Left kidney (tissue), 2 donors: ENCODE data around the gene SLFN12L. TPM values are rescaled to one million over a fixed set of nuclear protein-coding genes. Genes with fewer than 3 reads are reported as not detected.
"Not testable (repeated sequence)": the region's sequence is repeated elsewhere in the genome, so short reads cannot be mapped to it uniquely, and the experiment has no call there.

ENCODE experiments used
- DNase-seq: peaks from one replicate; pipeline ENCODE4 v3.0.0-alpha.2; 2013
- polyA plus RNA-seq: library from polyadenylated mRNA; unstranded; fragments of 120-200 nt; gene quantifications from one replicate; pipeline ENCODE4 v1.2.1, GENCODE V29; 2013; ENCODE audit not compliant: insufficient read length

Gene SLFN12L
- polyA plus RNA-seq, 1 donor, result 0.18 TPM

GRCh38 chr17:35542990-35543389 is 5.5 kb upstream of the SLFN12L start:
- DNase-seq, result no peak

GRCh38 chr17:35541434-35541833 is 4.0 kb upstream of the SLFN12L start:
- no peak for DNase-seq

- no peak for DNase-seq
Measured at GRCh38 chr17:35540589-35541404, 3.3 kb upstream of the SLFN12L start.

GRCh38 chr17:35539659-35540026 is 2.2 kb upstream of the SLFN12L start:
- no peak for DNase-seq

GRCh38 chr17:35536664-35537171 is 760 bp downstream of the SLFN12L start:
- no peak for DNase-seq

DNA sequence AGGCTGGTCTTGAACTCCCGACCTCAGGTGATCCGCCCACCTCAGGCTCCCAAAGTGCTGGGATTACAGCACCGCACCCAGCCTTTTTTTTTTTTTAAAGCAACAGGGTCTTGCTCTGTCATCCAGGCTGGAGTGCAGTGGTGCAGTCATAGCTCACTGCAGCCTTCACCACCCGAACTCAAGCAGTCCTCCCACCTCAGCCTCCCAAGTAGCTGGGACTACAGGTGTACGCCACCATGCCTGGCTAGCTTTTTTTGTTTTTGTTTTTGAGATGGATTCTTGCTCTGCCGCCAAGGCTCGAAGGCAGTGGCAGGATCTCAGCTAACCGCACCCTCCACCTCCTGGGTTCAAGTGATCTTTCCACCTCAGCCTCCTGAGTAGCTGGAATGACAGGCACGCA is 2.1 kb downstream of the SLFN12L start:
- DNase-seq, result not testable (repeated sequence)

DNA sequence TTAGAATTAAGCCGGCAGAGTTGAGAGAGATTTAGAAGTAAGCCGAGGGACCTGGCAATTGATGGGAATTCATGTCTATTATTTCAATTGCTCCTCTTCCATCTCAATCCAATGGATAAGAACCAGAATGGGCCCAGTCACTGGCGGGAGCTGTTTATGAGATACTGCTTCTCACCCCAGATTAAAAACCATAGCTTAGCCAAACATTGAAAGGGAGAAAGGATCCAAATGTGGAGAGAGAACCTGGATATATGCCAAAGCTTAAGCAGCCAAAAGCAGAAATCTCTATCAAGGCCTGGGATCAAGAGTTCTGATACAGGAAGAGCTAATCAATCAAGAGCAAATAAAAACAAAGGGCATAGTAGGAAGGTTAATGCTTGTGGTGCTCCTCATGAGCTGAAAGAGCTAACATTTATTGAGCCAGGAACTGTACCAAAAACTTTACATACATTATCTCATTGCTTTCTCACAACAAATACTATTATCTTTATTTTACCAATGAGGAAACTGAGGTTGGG is 2.8 kb downstream of the SLFN12L start:
- DNase-seq, result no peak

- DNase-seq, result no peak
Measured at GRCh38 chr17:35531160-35531559, 6.3 kb downstream of the SLFN12L start.

DNA sequence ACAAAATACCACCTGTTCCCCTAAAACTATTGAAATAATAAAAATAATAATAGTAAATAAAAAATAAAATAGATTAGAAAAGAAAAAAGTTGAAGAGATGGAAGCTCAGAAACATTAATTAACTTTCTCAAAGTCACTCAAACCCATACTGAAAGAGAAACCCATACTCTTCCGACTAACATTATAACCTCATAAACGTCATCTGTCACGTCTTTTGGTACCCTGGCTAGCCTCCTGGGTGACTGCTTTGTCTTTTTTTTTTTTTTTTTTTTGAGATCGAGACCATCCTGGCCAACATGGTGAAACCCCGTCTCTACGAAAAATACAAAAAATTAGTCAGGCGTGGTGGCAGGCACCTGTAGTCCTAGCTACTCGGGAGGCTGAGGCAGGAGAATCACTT is 7.6 kb downstream of the SLFN12L start:
- DNase-seq, result no peak

- DNase-seq, result not testable (repeated sequence)
Measured at GRCh38 chr17:35529326-35529725, 8.2 kb downstream of the SLFN12L start.

DNA sequence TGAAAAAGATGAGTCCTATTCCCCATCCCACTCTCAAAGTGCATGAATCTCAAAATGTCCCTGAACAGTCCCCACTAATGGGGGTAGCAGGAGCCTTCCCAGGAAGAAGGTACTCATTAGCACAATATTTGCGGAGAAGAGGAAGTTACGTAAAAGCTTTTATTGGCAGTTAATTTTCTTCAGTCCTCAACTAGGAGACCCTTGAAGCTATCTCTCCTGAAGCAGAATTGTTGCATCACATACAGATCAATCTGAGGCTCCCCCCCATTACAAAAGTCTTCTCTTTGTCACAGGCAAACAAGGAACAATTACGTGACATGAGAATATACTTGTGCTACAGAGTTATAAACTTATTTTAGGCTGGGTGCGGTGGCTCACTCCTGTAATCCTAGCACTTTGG is 14.2 kb downstream of the SLFN12L start:
- no peak for DNase-seq

GRCh38 chr17:35521654-35522256 is 15.7 kb downstream of the SLFN12L start:
- DNase-seq, result not testable (repeated sequence)

GRCh38 chr17:35521150-35521549 is 16.3 kb downstream of the SLFN12L start:
- DNase-seq, result no peak

DNA sequence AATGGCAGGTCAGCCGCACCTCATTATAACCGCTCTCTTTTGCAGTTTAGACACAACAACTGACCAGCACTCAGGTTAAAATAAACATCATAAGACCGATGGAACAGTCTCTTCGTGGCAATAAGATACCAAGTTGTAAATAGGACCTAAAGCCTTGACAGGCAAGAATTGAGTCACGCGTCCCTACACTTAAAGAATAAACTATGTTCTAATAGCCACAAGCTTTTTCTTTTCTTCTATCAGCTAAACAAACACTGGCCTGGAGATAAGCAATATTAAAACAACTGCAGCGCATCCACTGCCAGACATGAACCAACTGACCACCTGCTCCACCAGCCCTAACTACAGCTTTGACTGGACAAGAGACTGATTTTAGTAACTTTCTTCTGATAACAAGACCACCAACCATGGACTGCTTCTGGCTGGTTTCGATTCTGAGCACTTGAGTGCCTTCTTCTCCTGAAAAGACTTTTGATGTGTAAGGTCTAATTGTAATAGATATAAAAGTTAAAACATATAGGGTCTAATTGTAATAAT is 17.5 kb downstream of the SLFN12L start:
- no peak for DNase-seq

GRCh38 chr17:35519439-35519838 is 18.0 kb downstream of the SLFN12L start:
- DNase-seq, result no peak

DNA sequence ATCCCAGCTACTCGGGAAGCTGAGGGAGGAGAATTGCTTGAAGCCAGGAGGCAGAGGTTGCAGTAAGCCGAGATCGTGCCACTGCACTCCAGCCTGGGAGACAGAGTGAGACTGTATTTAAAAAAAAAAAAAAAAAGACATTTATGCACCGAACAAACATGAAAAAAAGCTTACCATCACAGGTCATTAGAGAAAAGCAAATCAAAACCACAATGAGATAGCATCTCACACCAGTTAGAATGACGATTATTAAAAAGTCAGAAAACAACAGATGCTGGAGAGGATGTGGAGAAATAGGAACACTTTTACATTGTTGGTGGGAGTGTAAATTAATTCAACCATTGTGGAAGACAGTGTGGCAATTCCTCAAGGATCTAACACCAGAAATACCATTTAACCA is 19.0 kb downstream of the SLFN12L start:
- not testable (repeated sequence) for DNase-seq

DNA sequence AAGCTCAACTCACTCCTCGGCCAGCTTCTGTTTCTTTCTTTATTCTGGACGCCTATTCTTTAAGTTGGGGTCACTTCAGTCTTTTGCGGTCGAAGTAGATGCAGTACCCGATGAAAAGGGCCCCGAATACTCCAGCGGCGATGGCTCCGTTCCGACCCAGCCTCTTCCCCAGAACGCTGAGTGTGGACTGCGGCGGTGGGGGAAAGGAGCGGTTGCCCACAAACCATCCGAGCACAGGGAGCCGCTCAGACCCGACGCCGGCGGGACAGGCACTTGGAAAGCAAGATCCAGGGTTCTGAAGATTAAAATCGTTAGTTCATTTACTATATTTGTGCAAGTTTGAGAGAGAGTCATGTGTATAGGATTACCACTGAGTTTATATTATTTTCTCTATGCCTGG is 22.5 kb downstream of the SLFN12L start:
- DNase-seq, result no peak

GRCh38 chr17:35514564-35514963 is 22.9 kb downstream of the SLFN12L start:
- no peak for DNase-seq

DNA sequence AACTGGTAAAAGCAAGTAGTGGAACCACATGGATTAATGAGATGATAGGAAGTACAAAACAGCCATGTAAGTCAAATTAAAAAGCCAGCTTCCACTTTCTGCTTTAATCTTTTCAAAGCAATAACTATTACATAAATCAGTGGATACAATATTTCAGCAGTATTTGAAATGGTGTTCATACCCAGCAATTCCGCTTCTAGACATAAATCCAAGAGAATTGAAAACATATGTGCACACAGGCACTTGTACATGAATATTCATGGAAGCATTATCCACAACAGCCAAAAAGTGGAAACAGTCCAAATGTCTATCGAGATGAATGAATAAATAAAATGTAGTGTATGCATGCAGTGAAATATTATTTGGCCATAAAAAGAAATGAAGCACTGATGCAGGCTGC is 27.4 kb downstream of the SLFN12L start:
- no peak for DNase-seq

GRCh38 chr17:35507714-35508113 is 29.8 kb downstream of the SLFN12L start:
- not testable (repeated sequence) for DNase-seq

DNA sequence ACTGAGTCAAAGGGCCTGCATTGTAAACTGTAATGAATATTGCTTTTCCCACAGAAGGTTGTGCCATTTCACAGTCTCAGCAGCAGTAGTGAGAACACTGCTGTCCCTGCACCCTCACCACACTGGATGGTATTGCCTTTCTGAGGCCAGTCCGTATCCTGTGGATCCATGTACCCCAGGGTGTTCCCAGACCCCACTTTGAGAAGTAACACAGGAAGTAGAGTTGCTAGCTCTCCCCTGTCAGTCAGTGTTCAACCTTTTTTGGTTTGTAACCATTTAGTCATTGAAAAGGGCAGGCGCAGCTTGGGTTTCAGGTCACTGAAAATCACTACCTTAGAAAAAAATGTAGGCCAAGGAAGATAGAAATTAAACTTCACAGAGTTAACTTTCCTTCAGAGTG is 37.9 kb downstream of the SLFN12L start:
- no peak for DNase-seq

- DNase-seq, result no peak
Measured at GRCh38 chr17:35498448-35499178, 38.9 kb downstream of the SLFN12L start.
